Frontal cortex (tissue), 4 donors: ENCODE measurements around the gene SLC5A6. TPM values are rescaled to one million over a fixed set of nuclear protein-coding genes. Genes with fewer than 3 reads are reported as not detected.
A peak's percentile ranks its signal among the peaks of the same experiment; 100 is the strongest.

ENCODE experiments used
- DNase-seq, 2 donors: peaks; one replicate each; pipeline ENCODE4 v3.0.0; 2012; ENCODE audit warnings: low spot score in 2 of 2
- FAIRE-seq: peaks from 2 replicates; lab custom pipeline; 2012; peaks lifted over from hg19 to GRCh38; lab: Jason Lieb, UNC
- total RNA-seq: library from RNA; depleted of rRNA; stranded (reverse); fragments of >200 nt; gene quantifications from one replicate; pipeline ENCODE4 v1.2.3, GENCODE V29; 2014
- donor health status: control.
- donor health status: control.
- donor health status: control.

SLC5A6 gene
- total RNA-seq, 1 donor from 2014 or later, result 17.1 TPM

DNA sequence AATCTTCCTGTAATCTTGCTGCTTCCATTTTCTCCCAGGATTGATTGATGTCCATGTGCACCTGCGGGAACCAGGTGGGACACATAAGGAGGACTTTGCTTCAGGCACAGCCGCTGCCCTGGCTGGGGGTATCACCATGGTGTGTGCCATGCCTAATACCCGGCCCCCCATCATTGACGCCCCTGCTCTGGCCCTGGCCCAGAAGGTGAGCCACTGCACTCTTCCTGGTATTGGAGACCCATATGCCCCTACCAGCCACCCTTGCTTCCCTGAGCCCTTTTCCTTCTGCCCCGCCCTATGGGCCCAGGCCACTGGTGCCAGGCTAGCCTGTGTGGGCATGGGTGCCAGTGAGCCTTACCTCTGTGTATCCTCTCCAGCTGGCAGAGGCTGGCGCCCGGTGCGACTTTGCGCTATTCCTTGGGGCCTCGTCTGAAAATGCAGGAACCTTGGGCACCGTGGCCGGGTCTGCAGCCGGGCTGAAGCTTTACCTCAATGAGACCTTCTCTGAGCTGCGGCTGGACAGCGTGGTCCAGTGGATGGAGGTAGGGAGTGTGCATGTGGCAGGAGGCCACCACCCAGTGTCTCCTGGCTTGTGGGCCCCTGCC, 25.4 kb upstream of the SLC5A6 start:
- FAIRE-seq, result no peak
- no peak for DNase-seq

DNA sequence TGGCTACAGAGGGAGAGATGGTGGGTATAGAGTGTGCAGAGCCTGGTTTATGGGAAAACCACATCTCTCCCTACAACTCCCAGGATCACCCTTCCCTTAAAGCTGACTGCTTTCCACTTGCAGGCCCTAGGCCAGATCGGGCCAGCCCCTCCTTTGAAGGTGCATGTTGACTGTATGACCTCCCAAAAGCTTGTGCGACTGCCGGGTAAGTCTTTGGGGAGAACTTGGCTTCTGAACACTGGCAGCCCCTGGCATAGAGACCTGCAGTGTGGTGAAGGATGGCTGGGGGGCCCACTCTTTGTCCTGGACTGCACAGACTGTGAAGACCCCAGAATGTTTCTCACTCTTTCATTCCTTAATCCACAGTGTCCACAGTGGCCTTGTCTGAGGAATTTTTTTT, 24.6 kb upstream of the SLC5A6 start:
- no peak for FAIRE-seq
- DNase-seq, result no peak

DNA sequence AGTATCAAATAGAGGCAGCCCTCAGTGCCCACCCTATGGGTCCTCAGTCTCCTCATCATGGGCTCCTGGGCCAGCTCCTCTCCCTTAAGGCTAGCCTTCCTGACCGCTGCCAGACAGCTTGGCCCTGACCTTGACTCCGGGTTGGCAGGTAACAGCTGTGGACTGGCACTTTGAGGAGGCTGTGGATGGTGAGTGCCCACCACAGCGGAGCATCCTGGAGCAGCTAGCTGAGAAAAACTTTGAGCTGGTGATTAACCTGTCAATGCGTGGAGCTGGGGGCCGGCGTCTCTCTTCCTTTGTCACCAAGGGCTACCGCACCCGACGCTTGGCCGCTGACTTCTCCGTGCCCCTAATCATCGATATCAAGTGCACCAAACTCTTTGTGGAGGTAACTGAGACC, 24.1 kb upstream of the SLC5A6 start:
- FAIRE-seq, result no peak

DNA sequence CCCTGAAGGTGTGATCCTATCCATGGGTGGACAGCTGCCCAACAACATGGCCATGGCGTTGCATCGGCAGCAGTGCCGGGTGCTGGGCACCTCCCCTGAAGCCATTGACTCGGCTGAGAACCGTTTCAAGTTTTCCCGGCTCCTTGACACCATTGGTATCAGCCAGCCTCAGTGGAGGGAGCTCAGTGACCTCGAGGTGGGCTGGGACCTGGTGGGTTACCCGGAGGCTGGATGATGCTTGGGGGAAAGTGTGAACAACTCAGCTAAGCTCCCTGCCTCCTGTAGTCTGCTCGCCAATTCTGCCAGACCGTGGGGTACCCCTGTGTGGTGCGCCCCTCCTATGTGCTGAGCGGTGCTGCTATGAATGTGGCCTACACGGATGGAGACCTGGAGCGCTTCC, 21.3 kb upstream of the SLC5A6 start:
- DNase-seq, result no peak
- FAIRE-seq, result no peak

More for the DNA sequence above, 24.1 kb upstream of the SLC5A6 start:
- DNase-seq, result no peak

DNA sequence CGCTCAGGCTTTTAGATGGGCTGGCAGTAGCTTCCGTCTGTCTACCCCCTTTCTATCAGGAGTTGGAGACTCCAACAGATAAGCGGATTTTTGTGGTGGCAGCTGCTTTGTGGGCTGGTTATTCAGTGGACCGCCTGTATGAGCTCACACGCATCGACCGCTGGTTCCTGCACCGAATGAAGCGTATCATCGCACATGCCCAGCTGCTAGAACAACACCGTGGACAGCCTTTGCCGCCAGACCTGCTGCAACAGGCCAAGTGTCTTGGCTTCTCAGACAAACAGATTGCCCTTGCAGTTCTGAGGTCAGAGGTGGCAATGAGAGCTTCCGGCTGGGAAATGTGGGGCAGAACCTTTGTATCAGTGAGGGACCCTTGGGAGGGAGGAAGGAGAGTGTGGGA, 19.9 kb upstream of the SLC5A6 start:
- FAIRE-seq, result no peak
- DNase-seq, result no peak

DNA sequence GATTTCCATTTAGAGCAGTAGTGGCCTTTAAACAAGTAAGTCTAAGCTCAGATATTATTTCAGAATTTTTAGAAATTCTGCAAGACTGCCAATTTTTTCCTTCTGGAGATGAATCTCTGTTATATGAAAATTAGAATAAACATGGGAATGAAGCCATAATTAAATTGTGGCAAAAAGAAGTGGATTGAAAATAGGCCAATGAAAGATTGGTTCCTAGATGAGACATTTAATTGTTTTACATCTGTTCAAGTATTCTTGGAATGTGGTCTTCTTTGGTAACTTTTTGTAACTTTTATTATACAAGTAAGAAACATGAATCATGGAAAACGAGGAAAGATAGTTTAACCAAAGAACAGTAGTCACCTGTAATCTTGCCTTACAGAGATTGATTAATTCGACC, 15.4 kb upstream of the SLC5A6 start:
- DNase-seq (no peak), FAIRE-seq (no peak)

DNA sequence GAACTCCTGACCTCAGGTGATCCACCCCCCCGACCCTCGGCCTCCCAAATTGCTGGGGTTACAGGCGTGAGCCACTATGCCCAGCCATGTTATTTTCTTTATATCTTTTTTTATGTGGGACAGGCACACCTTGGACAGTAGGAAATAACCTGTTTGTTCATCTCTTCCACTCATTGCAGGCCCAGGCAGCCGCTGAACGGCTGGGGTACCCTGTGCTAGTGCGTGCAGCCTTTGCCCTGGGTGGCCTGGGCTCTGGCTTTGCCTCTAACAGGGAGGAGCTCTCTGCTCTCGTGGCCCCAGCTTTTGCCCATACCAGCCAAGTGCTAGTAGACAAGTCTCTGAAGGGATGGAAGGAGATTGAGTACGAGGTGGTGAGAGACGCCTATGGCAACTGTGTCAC, 13.5 kb upstream of the SLC5A6 start:
- FAIRE-seq, result no peak
- DNase-seq, result no peak

DNA sequence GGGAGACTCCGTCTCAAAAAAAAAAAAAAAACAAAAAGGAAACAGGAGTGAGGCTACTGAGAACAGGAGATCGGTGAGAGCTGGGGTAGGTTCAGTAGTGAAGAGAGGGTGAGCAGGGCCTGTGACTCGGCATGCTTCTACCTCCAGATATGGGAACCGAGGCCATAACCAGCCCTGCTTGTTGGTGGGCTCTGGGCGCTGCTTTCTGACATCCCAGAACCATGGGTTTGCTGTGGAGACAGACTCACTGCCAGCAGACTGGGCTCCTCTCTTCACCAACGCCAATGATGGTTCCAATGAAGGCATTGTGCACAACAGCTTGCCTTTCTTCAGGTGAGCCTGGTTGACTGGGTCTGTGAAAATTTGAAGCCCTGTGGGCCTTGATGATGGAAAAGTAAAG, 11.3 kb upstream of the SLC5A6 start:
- FAIRE-seq, result no peak
- DNase-seq, result no peak

DNA sequence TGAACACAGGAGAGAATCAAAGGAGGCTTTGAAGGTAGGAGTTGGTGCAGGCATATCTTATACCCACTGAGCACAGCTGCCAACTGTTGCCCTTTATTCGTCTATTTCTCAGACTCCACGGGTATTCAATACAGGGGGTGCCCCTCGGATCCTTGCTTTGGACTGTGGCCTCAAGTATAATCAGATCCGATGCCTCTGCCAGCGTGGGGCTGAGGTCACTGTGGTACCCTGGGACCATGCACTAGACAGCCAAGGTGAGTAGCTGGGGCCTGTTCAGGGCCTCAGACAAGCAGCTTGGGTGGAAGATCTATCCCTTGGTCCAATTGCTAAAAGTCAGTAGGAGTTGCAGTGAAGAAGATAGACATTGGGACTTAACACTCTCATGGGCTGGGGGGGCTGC, 10.3 kb upstream of the SLC5A6 start:
- FAIRE-seq (no peak), DNase-seq (no peak)

DNA sequence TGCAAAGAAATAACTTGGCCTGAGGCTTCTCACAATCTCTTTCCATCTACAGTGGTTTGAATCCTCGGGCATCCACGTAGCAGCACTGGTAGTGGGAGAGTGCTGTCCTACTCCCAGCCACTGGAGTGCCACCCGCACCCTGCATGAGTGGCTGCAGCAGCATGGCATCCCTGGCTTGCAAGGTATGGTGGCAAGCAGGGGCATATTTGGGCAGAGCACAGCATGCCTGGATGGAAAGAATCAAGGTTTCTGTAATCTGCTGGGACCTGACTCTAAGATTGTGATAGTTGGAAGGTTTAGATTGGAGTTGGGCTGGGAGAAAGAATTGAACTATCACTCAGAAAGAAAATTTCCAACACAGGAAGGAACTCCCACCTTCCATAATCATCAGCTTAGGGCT, 9.1 kb upstream of the SLC5A6 start:
- FAIRE-seq (no peak), DNase-seq (no peak)

DNA sequence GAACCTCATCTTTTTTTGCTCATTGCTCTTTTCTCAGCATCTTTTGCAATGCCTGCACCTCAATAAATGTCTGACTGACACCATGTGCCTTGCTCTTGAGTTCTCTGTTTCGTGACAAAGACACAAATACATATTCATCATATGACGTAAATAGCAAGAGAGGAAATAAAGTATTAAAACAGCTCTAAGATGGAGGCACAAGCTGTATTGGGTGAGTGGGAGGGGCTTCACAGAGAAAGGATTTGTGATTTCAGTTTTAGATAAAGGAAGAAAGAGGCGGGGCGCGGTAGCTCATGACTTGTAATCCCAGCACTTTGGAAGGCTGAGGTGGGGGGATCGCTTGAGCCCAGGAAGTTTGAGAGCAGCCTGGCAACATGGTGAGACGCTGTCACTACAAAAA, 8.0 kb upstream of the SLC5A6 start:
- FAIRE-seq (no peak), DNase-seq (no peak)

DNA sequence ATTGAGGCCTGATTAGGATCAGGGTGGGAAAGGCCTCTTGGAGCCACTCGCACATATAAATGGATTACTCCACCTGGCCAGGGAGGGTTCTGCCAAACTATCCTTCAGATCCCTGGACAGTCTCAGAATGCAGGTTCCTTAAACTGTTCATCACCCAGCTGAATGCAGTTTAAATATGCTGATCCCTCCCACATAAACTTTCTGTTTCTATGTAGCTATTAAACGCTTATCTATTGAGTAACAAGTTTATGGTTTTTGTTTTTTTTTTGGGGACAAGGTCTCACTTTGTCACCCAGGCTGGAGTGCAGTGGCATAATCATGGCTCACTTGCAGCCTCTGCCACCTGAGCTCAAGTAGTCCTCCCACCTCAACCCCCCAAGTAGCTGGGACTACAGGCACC, 7.0 kb upstream of the SLC5A6 start:
- no peak for DNase-seq
- no peak for FAIRE-seq

DNA sequence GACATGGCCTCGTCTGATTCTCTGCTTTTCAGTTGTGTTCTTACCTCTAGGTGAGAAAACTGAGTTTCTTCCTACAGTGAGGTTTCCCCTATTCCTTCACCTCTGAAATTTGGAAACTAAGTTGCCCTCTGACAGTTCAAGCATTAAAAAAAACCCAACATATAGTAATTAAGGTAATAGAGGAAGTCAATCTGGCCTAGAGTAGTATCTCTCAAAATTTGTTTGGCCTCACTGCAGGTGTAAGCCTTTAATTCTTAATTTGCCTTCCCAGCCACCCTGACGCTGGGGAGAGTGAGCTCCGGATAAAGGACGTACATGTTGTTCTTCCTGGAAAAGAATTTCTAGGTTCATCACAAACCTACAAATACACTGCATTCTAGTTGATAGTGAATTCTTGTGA, 6.5 kb upstream of the SLC5A6 start:
- no peak for FAIRE-seq
- no peak for DNase-seq

DNA sequence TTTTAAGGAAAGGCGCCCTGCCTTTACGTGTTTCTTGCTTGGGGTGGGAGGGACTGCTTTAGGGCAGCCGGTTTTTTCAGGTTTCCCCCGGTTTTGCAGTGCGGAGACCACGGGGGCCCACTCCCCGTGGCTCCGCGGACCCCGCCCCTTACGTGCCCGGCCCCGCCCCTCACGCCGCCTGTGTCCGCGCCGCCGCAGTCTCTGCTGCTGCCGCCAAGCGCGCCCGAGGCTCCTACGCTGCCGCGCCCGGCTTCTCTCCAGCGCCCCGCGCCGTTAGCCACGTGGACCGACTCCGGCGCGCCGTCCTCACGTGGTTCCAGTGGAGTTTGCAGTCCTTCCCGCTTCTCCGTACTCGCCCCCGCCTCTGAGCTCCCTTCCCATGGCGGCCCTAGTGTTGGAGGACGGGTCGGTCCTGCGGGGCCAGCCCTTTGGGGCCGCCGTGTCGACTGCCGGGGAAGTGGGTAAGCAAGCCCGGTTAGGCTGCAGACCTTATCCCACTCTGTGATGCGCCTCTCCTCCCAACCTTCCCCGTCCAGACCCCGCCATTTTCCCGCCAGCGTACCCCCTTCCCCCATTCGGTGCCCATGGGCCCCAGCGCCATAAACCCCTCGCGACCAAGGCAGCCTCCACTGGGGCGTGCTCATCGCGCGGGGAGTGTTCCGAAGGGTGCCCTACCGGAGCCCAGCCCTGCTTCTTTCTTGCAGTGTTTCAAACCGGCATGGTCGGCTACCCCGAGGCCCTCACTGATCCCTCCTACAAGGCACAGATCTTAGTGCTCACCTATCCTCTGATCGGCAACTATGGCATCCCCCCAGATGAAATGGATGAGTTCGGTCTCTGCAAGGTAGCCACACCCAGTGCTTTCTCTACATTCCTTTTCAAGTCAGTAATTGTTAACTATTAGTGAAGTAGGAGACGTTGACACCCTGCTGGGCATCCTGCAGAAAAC, 5.4 kb upstream of the SLC5A6 start, which contains the start of gene CAD:
Gene CAD (plus strand): TSS at position 197 of the 949 bp plus-strand sequence. CDS start 183 bp downstream, at position 380.
- DNase-seq (peak; percentile 82 to 89), FAIRE-seq (no peak)

DNA sequence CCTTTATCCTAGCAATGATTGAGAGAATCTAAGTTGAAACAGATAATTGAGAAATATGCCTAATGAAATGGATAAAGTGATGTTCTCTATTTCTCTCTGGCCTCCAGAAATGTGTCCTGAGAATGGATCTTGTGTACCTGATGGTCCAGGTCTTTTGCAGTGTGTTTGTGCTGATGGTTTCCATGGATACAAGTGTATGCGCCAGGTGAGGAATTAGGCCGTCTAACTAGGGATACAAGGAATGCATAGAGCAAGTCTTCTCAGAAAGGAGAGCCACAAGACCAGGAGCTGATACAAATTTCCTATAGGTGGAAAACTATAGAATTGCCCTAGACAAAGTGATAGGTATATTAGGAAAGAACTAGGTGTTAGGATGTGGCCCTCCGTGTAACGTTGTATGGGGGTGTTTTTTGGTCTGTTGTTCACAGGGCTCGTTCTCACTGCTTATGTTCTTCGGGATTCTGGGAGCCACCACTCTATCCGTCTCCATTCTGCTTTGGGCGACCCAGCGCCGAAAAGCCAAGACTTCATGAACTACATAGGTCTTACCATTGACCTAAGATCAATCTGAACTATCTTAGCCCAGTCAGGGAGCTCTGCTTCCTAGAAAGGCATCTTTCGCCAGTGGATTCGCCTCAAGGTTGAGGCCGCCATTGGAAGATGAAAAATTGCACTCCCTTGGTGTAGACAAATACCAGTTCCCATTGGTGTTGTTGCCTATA, 4.5 kb upstream of the SLC5A6 start:
- no peak for FAIRE-seq

DNA sequence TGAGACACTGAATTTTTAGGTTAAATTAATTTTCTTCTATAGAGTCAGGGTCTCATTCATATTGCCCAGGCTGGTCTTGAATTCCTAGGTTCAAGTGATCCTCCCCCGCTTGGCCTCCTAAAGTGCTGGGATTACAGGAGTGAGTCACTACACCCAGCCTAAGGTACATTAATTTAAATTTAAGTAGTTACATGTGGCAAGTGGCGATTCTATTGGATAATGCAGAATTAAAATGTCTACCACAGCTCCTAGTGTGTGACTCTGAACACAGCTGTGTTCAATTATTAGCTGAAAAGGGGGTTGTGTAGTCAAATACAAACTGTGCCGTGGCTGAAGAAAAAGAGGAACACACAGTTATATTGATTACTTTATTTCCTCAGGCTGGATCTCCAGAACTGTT, 2.9 kb upstream of the SLC5A6 start:
- DNase-seq (no peak), FAIRE-seq (no peak)

More for the DNA sequence above, 4.5 kb upstream of the SLC5A6 start:
- DNase-seq, result no peak

DNA sequence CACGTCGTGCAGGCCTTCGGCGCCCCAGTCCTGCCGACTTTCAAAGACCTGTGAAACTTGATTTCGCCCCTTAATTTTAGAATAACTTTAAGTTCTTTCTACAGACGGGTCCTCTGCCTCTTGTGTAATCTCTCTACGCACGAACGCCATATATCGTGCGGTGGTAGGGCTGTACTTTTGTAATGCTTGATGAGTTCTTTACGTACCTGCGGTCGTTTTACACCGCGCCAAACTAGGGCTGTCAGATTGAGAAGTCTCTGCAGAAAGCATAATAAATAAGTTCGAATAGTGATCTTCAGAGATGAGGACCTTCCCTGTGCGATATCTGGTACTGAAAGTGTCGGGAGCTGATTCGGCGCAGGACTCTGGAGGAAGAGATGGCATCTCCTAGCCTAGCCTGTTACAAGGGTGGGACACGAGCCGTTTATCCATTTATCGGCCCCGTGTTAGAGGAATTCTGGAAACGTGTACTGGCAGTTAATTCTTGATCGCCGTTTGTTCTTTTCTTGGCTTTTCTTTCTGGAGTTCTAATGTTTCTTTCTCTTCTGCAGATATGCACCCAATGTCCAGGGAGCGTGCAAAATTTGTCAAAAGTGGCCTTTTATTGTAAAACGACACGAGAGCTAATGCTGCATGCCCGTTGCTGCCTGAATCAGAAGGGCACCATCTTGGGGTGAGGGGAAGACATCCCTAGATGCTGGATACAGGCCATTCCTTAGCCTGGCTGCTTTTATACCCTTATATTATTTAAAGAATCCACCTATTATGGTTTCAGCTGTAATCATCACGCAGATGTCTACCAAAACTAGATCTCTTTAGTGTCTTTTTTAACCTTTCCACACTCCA, 781 bp upstream of the SLC5A6 start:
- FAIRE-seq, result no peak

DNA sequence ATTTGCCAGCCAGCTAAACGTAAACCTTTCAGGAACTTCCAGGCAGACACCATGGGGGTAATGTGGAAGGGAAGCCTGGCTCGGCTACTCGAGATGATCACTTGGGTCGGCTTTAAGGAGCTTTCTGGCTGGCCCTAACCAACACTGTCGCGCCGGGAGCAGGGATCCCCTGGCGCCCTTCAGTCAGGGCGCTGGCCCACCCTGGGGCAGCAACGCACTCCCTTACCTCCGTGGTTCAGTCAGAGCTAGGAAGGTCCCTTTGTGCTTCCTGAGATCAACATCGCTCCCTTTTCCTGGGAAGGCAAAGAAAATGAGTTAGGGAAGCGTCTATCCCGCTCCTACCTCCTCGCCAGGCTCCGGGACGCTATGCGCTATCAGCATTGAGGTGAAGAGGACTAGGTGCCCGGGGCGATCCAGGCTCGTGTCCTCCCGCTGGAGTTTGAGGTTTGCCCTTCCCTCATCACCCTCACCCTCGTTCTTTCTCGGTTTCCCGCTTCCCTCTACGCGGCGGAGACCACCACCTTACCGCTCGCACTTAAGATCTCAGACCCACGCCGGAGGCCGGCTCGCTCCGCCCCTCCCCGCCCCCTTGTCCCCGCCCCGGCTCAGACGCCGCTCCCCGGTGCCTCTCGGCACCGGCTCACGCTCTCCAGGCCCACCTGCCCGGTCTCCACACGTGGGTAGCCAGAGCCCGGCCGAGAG, 676 bp downstream of the SLC5A6 start:
- FAIRE-seq, result no peak
- DNase-seq, result no peak

More for the DNA sequence above, 781 bp upstream of the SLC5A6 start:
- no peak for DNase-seq
